GM23338 (cell line): Measurements from ENCODE around the gene GLCE. TPM values are rescaled to one million over a fixed set of nuclear protein-coding genes. Genes with fewer than 3 reads are reported as not detected.
A peak's percentile ranks its signal among the peaks of the same experiment; 100 is the strongest.

ENCODE experiments used
- ATAC-seq: fragments of 200-7000 bp; cut with Tn5 transposase; 3 replicates; pipeline ENCODE4 v1.9.1; 2020
- DNase-seq: peaks from one replicate; pipeline ENCODE4 v3.0.0-alpha.2; 2015; ENCODE audit warnings: low spot score
- H2AFZ ChIP-seq: fragments of 200-600 bp; sonication (generic); 2 replicates; pipeline ENCODE4 v1.8.0; 2016; ENCODE audit warnings: antibody characterized with exemption, mild to moderate bottlenecking, moderate library complexity
- H3F3A ChIP-seq: fragments of 200-600 bp; sonication (generic); replicated peaks from 2 replicates; pipeline ENCODE4 v1.8.0; 2017; ENCODE audit warnings: antibody characterized with exemption, mixed run types, low read depth
- H3K27ac ChIP-seq: fragments of 200-600 bp; sonication (generic); 2 replicates; pipeline ENCODE4 v1.6.1; 2016; ENCODE audit warnings: low read depth
- H3K27me3 ChIP-seq: fragments of 200-600 bp; sonication (generic); 2 replicates; pipeline ENCODE4 v1.8.0; 2016; ENCODE audit warnings: mild to moderate bottlenecking, mixed run types, moderate library complexity; ENCODE audit not compliant: insufficient read depth
- H3K36me3 ChIP-seq: fragments of 200-600 bp; sonication (generic); 2 replicates; pipeline ENCODE4 v1.8.0; 2016; ENCODE audit warnings: mild to moderate bottlenecking; ENCODE audit not compliant: insufficient read depth
- H3K4me1 ChIP-seq: fragments of 200-600 bp; sonication (generic); 2 replicates; pipeline ENCODE4 v1.8.0; 2016; ENCODE audit warnings: mild to moderate bottlenecking, moderate library complexity; ENCODE audit not compliant: insufficient read depth
- H3K4me2 ChIP-seq: fragments of 200-600 bp; sonication (generic); 2 replicates; pipeline ENCODE4 v1.7.1; 2017; ENCODE audit warnings: mixed run types
- H3K4me3 ChIP-seq: fragments of 200-600 bp; sonication (generic); 2 replicates; pipeline ENCODE4 v1.6.1; 2016; ENCODE audit warnings: mixed run types
- H3K79me2 ChIP-seq: fragments of 200-600 bp; sonication (generic); replicated peaks from 2 replicates; pipeline ENCODE4 v1.8.0; 2017; ENCODE audit warnings: mild to moderate bottlenecking; ENCODE audit not compliant: insufficient read depth
- H3K9me2 ChIP-seq: fragments of 200-600 bp; sonication (generic); 2 replicates; pipeline ENCODE4 v1.8.0; 2017; ENCODE audit not compliant: insufficient read depth
- H4K20me1 ChIP-seq: fragments of 200-600 bp; sonication (generic); replicated peaks from 2 replicates; pipeline ENCODE4 v1.8.0; 2017; ENCODE audit warnings: mild to moderate bottlenecking; ENCODE audit not compliant: insufficient read depth
- H3K27ac Mint-ChIP-seq: 2 replicates; pipeline ENCODE4 v1.8.0; 2020; ENCODE audit warnings: inconsistent platforms, mild to moderate bottlenecking, moderate library complexity, mixed read lengths
- H3K27me3 Mint-ChIP-seq: 3 replicates; pipeline ENCODE4 v1.8.0; 2022; ENCODE audit warnings: low read depth, mild to moderate bottlenecking, moderate library complexity, mixed read lengths, inconsistent platforms; ENCODE audit not compliant: insufficient read depth, poor library complexity
- H3K36me3 Mint-ChIP-seq: 3 replicates; pipeline ENCODE4 v1.8.0; 2021; ENCODE audit warnings: low read depth, mild to moderate bottlenecking, inconsistent platforms, moderate library complexity, mixed read lengths
- H3K4me1 Mint-ChIP-seq: 3 replicates; pipeline ENCODE4 v1.8.0; 2020; ENCODE audit warnings: mild to moderate bottlenecking, inconsistent platforms, mixed read lengths
- H3K4me3 Mint-ChIP-seq: 3 replicates; pipeline ENCODE4 v1.8.0; 2021; ENCODE audit warnings: moderate library complexity, mild to moderate bottlenecking, inconsistent platforms, mixed read lengths
- H3K9me3 Mint-ChIP-seq: 3 replicates; pipeline ENCODE4 v1.8.0; 2020; ENCODE audit warnings: moderate library complexity, mild to moderate bottlenecking, inconsistent platforms, mixed read lengths
- CREB1 ChIP-seq: fragments of 250-450 bp; sonication (Bioruptor Pico); IDR thresholded peaks from 2 replicates; pipeline ENCODE4 v1.5.0; 2020; ENCODE audit warnings: low read depth, mild to moderate bottlenecking, moderate library complexity
- EZH2 ChIP-seq: fragments of 200-600 bp; sonication (generic); IDR thresholded peaks from one replicate; pipeline ENCODE4 v1.8.0; 2017; ENCODE audit warnings: antibody characterized with exemption, mild to moderate bottlenecking, low read depth; ENCODE audit not compliant: unreplicated experiment
- EZH2phosphoT487 ChIP-seq: fragments of 200-600 bp; sonication (generic); IDR thresholded peaks from one replicate; pipeline ENCODE4 v1.8.1; 2018; ENCODE audit warnings: antibody characterized with exemption; ENCODE audit not compliant: unreplicated experiment
- JUNB ChIP-seq: IDR thresholded peaks from one replicate; pipeline ENCODE4 v1.6.1; 2016; ENCODE audit warnings: antibody characterized with exemption; ENCODE audit not compliant: unreplicated experiment
- NANOG ChIP-seq: IDR thresholded peaks from 2 replicates; pipeline ENCODE4 v1.6.1; 2016; ENCODE audit warnings: antibody characterized with exemption, borderline replicate concordance
- STAT1 ChIP-seq: IDR thresholded peaks from one replicate; pipeline ENCODE4 v1.6.1; 2016; ENCODE audit warnings: antibody characterized with exemption; ENCODE audit not compliant: unreplicated experiment
- ZNF114 ChIP-seq: fragments of 250-450 bp; sonication (Bioruptor Pico); IDR thresholded peaks from 2 replicates; pipeline ENCODE4 v1.5.0; 2020; ENCODE audit warnings: mild to moderate bottlenecking, moderate library complexity
- polyA plus RNA-seq: library from polyadenylated mRNA; unstranded; fragments of >200 nt; fragmentation: Nextera tagmentation; extraction: Ambion mirVana; gene quantifications from 2 replicates; pipeline ENCODE4 v1.2.1, GENCODE V29; 2016
- total RNA-seq: library from RNA; depleted of rRNA; stranded (reverse); fragments of >200 nt; shearing (Covaris generic); gene quantifications from 2 replicates; pipeline ENCODE4 v1.2.3, GENCODE V29; 2014
- TF ChIP-seq, protein P1 (sequence below): IDR thresholded peaks from 2 replicates; pipeline ENCODE4 v1.6.1; 2016; ENCODE audit warnings: antibody characterized with exemption
- TF ChIP-seq, protein P2 (sequence below): IDR thresholded peaks from one replicate; pipeline ENCODE4 v1.6.1; 2018; ENCODE audit warnings: antibody characterized with exemption; ENCODE audit not compliant: unreplicated experiment
- TF ChIP-seq, protein P3 (sequence below): fragments of 250-450 bp; sonication (Bioruptor Pico); IDR thresholded peaks from 2 replicates; pipeline ENCODE4 v1.5.0; 2020; ENCODE audit warnings: mild to moderate bottlenecking, moderate library complexity

The GLCE gene
- total and polyA plus RNA-seq, 2 experiments from 2014 or later: 7.5 to 15.5 TPM

DNA sequence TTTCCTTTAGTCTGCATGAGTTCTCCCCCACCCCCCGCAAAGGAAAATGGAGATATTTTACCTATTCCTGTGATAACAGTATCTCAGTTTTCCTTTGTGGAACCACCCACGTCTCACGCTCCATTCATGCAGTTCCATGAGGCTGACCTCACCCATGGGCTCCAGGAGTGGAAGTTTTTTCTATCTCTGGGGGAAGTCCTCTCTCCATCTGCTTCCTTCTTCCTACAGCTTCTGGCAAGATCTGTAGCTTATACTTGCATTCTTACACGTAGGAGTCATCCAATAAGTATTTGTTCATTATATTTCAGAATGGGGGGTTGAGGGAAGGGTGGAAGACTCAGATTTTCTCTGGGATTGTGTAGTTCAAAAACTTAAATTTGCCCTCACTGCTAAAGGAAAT, 5.8 kb upstream of the GLCE start:
- Histone ChIP-seq H4K20me1 (no peaks in the 10 kb centered on the region), H3K27me3 (no peaks in the 10 kb centered on the region), H3K27ac (no peak overlapping the region), H3K36me3 (no peaks in the 10 kb centered on the region), H2AFZ (no peak overlapping the region), H3K9me2 (peaks cover 7% of the 10 kb centered on the region; the same call in 1 of the 2 replicates), H3K79me2 (no peaks in the 10 kb centered on the region), H3K4me2 (no peak overlapping the region), H3K4me1 (peaks cover 8% of the 10 kb centered on the region), H3K4me3 (no peak overlapping the region), H3F3A (no peaks in the 10 kb centered on the region; the same call in 1 of the 2 replicates)
- Mint-ChIP-seq H3K27ac (no peak overlapping the region), H3K4me1 (peaks cover 11% of the 10 kb centered on the region), H3K4me3 (no peak overlapping the region), H3K27me3 (peaks cover 4% of the 10 kb centered on the region), H3K36me3 (no peaks in the 10 kb centered on the region; the same call in 2 of the 3 replicates), H3K9me3 (no peaks in the 10 kb centered on the region; the same call in 2 of the 3 replicates)
- DNase-seq (no peak), ATAC-seq (no peak)
- TF ChIP-seq EZH2: no peak
- TF ChIP-seq, protein P1, sequence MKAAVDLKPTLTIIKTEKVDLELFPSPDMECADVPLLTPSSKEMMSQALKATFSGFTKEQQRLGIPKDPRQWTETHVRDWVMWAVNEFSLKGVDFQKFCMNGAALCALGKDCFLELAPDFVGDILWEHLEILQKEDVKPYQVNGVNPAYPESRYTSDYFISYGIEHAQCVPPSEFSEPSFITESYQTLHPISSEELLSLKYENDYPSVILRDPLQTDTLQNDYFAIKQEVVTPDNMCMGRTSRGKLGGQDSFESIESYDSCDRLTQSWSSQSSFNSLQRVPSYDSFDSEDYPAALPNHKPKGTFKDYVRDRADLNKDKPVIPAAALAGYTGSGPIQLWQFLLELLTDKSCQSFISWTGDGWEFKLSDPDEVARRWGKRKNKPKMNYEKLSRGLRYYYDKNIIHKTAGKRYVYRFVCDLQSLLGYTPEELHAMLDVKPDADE: no peak
- TF ChIP-seq EZH2phosphoT487: no peak
- no peak for TF ChIP-seq NANOG
- TF ChIP-seq ZNF114 (CRISPR knock-in tag): no peak
- TF ChIP-seq CREB1 (CRISPR knock-in tag): no peak

DNA sequence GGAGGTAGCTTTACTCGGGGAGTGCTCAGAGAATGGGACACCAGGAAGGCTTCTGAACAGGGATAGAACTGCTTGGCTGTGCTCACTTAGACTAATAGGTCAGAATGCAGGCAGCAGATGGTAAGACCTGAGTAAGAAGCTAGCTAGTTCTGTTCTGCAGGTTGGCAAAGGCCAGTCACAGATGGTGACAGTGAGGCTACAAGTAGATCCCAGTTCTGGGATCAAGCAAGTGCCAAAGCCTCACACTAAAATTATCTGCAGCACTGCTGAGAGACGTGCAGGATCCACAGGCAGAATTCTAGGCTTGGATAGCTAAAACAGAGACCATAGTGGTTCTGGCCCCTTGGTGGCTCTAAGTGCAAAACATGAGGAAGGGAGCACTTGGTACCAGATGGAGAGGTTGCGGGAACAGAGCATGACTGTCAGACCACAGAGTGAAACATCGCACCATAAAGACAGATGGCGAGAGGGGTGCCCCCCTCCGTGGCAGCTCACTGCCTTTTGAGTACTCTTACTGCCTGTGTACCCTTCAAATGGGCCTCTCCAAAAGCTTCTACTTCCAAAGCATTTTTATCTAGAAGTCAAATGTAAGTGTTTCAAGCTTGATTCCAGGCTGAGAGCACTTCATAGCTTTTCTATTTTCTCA, 3.6 kb upstream of the GLCE start:
- peaks cover 2% of the 10 kb centered on the region; the same call in 1 of the 2 replicates for H4K20me1 ChIP-seq
- ATAC-seq (no peak), DNase-seq (no peak)
- Mint-ChIP-seq H3K36me3 (no peaks in the 10 kb centered on the region; the same call in 2 of the 3 replicates), H3K4me3 (no peak overlapping the region), H3K9me3 (no peaks in the 10 kb centered on the region; the same call in 2 of the 3 replicates), H3K27me3 (peaks cover 6% of the 10 kb centered on the region), H3K27ac (no peak overlapping the region), H3K4me1 (peaks cover 17% of the 10 kb centered on the region)
- H3K27me3 ChIP-seq: peaks cover 9% of the 10 kb centered on the region
- H3K4me2 ChIP-seq: no peak overlapping the region
- H3K4me1 ChIP-seq: peaks cover 9% of the 10 kb centered on the region
- H3K4me3 ChIP-seq: no peak overlapping the region
- H2AFZ ChIP-seq: peak overlapping the region; percentile 80
- peaks cover 4% of the 10 kb centered on the region; the same call in 1 of the 2 replicates for H3K9me2 ChIP-seq
- H3K27ac ChIP-seq: no peak overlapping the region
- H3K79me2 ChIP-seq: peaks cover 5% of the 10 kb centered on the region
- no peaks in the 10 kb centered on the region; the same call in 1 of the 2 replicates for H3F3A ChIP-seq
- H3K36me3 ChIP-seq: no peaks in the 10 kb centered on the region
- TF ChIP-seq JUNB (no peak), NANOG (no peak), STAT1 (no peak), CREB1 (CRISPR knock-in tag) (no peak), EZH2phosphoT487 (no peak), ZNF114 (CRISPR knock-in tag) (no peak)
- TF ChIP-seq, protein P2, sequence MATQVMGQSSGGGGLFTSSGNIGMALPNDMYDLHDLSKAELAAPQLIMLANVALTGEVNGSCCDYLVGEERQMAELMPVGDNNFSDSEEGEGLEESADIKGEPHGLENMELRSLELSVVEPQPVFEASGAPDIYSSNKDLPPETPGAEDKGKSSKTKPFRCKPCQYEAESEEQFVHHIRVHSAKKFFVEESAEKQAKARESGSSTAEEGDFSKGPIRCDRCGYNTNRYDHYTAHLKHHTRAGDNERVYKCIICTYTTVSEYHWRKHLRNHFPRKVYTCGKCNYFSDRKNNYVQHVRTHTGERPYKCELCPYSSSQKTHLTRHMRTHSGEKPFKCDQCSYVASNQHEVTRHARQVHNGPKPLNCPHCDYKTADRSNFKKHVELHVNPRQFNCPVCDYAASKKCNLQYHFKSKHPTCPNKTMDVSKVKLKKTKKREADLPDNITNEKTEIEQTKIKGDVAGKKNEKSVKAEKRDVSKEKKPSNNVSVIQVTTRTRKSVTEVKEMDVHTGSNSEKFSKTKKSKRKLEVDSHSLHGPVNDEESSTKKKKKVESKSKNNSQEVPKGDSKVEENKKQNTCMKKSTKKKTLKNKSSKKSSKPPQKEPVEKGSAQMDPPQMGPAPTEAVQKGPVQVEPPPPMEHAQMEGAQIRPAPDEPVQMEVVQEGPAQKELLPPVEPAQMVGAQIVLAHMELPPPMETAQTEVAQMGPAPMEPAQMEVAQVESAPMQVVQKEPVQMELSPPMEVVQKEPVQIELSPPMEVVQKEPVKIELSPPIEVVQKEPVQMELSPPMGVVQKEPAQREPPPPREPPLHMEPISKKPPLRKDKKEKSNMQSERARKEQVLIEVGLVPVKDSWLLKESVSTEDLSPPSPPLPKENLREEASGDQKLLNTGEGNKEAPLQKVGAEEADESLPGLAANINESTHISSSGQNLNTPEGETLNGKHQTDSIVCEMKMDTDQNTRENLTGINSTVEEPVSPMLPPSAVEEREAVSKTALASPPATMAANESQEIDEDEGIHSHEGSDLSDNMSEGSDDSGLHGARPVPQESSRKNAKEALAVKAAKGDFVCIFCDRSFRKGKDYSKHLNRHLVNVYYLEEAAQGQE: no peak
- TF ChIP-seq, protein P3, sequence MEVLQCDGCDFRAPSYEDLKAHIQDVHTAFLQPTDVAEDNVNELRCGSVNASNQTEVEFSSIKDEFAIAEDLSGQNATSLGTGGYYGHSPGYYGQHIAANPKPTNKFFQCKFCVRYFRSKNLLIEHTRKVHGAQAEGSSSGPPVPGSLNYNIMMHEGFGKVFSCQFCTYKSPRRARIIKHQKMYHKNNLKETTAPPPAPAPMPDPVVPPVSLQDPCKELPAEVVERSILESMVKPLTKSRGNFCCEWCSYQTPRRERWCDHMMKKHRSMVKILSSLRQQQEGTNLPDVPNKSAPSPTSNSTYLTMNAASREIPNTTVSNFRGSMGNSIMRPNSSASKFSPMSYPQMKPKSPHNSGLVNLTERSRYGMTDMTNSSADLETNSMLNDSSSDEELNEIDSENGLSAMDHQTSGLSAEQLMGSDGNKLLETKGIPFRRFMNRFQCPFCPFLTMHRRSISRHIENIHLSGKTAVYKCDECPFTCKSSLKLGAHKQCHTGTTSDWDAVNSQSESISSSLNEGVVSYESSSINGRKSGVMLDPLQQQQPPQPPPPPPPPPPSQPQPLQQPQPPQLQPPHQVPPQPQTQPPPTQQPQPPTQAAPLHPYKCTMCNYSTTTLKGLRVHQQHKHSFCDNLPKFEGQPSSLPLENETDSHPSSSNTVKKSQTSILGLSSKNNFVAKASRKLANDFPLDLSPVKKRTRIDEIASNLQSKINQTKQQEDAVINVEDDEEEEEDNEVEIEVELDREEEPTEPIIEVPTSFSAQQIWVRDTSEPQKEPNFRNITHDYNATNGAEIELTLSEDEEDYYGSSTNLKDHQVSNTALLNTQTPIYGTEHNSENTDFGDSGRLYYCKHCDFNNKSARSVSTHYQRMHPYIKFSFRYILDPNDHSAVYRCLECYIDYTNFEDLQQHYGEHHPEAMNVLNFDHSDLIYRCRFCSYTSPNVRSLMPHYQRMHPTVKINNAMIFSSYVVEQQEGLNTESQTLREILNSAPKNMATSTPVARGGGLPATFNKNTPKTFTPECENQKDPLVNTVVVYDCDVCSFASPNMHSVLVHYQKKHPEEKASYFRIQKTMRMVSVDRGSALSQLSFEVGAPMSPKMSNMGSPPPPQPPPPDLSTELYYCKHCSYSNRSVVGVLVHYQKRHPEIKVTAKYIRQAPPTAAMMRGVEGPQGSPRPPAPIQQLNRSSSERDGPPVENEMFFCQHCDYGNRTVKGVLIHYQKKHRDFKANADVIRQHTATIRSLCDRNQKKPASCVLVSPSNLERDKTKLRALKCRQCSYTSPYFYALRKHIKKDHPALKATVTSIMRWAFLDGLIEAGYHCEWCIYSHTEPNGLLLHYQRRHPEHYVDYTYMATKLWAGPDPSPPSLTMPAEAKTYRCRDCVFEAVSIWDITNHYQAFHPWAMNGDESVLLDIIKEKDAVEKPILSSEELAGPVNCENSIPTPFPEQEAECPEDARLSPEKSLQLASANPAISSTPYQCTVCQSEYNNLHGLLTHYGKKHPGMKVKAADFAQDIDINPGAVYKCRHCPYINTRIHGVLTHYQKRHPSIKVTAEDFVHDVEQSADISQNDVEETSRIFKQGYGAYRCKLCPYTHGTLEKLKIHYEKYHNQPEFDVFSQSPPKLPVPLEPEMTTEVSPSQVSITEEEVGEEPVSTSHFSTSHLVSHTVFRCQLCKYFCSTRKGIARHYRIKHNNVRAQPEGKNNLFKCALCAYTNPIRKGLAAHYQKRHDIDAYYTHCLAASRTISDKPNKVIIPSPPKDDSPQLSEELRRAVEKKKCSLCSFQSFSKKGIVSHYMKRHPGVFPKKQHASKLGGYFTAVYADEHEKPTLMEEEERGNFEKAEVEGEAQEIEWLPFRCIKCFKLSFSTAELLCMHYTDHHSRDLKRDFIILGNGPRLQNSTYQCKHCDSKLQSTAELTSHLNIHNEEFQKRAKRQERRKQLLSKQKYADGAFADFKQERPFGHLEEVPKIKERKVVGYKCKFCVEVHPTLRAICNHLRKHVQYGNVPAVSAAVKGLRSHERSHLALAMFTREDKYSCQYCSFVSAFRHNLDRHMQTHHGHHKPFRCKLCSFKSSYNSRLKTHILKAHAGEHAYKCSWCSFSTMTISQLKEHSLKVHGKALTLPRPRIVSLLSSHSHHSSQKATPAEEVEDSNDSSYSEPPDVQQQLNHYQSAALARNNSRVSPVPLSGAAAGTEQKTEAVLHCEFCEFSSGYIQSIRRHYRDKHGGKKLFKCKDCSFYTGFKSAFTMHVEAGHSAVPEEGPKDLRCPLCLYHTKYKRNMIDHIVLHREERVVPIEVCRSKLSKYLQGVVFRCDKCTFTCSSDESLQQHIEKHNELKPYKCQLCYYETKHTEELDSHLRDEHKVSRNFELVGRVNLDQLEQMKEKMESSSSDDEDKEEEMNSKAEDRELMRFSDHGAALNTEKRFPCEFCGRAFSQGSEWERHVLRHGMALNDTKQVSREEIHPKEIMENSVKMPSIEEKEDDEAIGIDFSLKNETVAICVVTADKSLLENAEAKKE (CRISPR knock-in tag): no peak
